Right lobe of liver (tissue), 6 donors: ENCODE data around the gene MYO5A. TPM values are rescaled to one million over a fixed set of nuclear protein-coding genes. Genes with fewer than 3 reads are reported as not detected.
A peak's percentile ranks its signal among the peaks of the same experiment; 100 is the strongest.
"Not testable (repeated sequence)": the region's sequence is repeated elsewhere in the genome, so short reads cannot be mapped to it uniquely, and the experiment has no call there.

ENCODE experiments used
- ATAC-seq, 4 donors: fragments of 200-7000 bp; cut with Tn5 transposase; one replicate each; pipeline ENCODE4 v1.9.1; 2020; ENCODE audit warnings: mild to moderate bottlenecking in 4 of 4, moderate library complexity in 4 of 4
- DNase-seq, 3 donors: peaks; one replicate each; pipeline ENCODE4 v3.0.0-alpha.2; 2020
- H3K27ac ChIP-seq, 3 donors: fragments of 200-600 bp; one replicate each; pipeline ENCODE4 v1.8.0; 2022
- H3K27me3 ChIP-seq, 2 donors: fragments of 200-600 bp; one replicate each; pipeline ENCODE4 v1.8.0; 2022
- H3K36me3 ChIP-seq, 4 donors: fragments of 200-600 bp; sonication (generic) in 1 of 4; one replicate each; pipeline versions ENCODE4 v1.5.1 to v1.8.0; 2017 to 2022; ENCODE audit warnings: control low read depth in 1 of 4
- H3K4me1 ChIP-seq, 4 donors: fragments of 200-600 bp; sonication (generic) in 1 of 4; one replicate each; pipeline versions ENCODE4 v1.5.1 to v1.8.0; 2017 to 2022; ENCODE audit warnings: control low read depth in 1 of 4
- H3K4me3 ChIP-seq, 3 donors: fragments of 200-600 bp; one replicate each; pipeline ENCODE4 v1.8.0; 2022
- H3K9me3 ChIP-seq, 4 donors: fragments of 200-600 bp; sonication (generic) in 1 of 4; one replicate each; pipeline versions ENCODE4 v1.5.1 to v1.8.0; 2017 to 2022; ENCODE audit warnings: control low read depth in 1 of 4
- CTCF ChIP-seq, 4 donors: fragments of 200-600 bp in 3 of 4; fragments of 450-650 bp in 1 of 4; IDR thresholded peaks; one replicate each; pipeline versions ENCODE4 v1.5.1 to v1.8.0; 2016 to 2022; ENCODE audit warnings: antibody characterized with exemption in 4 of 4, mild to moderate bottlenecking in 2 of 4
- POLR2A ChIP-seq: fragments of 450-650 bp; IDR thresholded peaks from one replicate; pipeline ENCODE4 v1.6.1; 2017; ENCODE audit warnings: antibody characterized with exemption, mild to moderate bottlenecking
- WGBS: methylation state at CpG from one replicate; pipeline ENCODE4 v1.1.6; 2018; ENCODE audit warnings: low coverage, low lambda C conversion rate; ENCODE audit not compliant: insufficient coverage; ENCODE audit errors: missing lambda C conversion rate; 5-methylcytosine and 5-hydroxymethylcytosine counted together
- intact Hi-C, 2 donors: fragments of 100-400 bp; cut with DNase I; formaldehyde crosslinking; loops; one replicate each; pipeline versions ENCODE4 v1.11.2 to v1.14.1; 2022
- total RNA-seq, 6 experiments: library from RNA; depleted of rRNA in 2 of 6; stranded (reverse); fragments of >200 nt in 2 of 6; fragmentation: NEBNext Ultra II Directional in 3 of 6; extraction: Animal tissue kit (Norgen Biotek cat#: 25700) in 3 of 6; gene quantifications; one replicate each; pipeline versions ENCODE4 v1.1.0 to v1.2.4, GENCODE V29; 2016 to 2023
- donor health status: DM: no; HTN: yes; CAD: no.
- donor health status: DM: no; HTN: no; CAD: no.
- donor health status: DM: no; HTN: no; CAD: no.
- donor health status: DM: no; HTN: yes; CAD: no.
- donor health status: DM: no; HTN: yes; CAD: no.

Gene MYO5A
- total RNA-seq, 6 experiments from 2014 or later: 3.2 to 13.3 (median 5.0) TPM

- 71% methylated on average over 3 of the region's 3 CpGs for WGBS
Observed at GRCh38 chr15:52556524-52557273, 28.0 kb upstream of the MYO5A start.

GRCh38 chr15:52552303-52552702 lies 23.6 kb upstream of the MYO5A start:
- no peaks in the 10 kb centered on the region for H3K27me3 ChIP-seq
- peaks cover 0 to 17% (median 0%) of the 10 kb centered on the region in 4 donors for H3K4me1 ChIP-seq
- H3K27ac ChIP-seq: peak overlapping the region in 1 of 3 donors; percentile 22
- intact Hi-C loops: no loop called here
- H3K9me3 ChIP-seq: no peaks in the 10 kb centered on the region
- TF ChIP-seq POLR2A (no peak), CTCF (IDR thresholded peaks at IDR 0.05) (no peak)
- WGBS: 83% methylated on average over 1 of the region's 2 CpGs
- H3K36me3 ChIP-seq: peaks cover 0 to 42% (median 7%) of the 10 kb centered on the region in 4 donors
- DNase-seq: no peak
- ATAC-seq: peak in 3 of 4 donors; percentile 27 to 48 (median 38)
- no peak overlapping the region for H3K4me3 ChIP-seq

More at GRCh38 chr15:52556524-52557273, 28.0 kb upstream of the MYO5A start:
- Histone ChIP-seq H3K4me1 (peaks cover 0 to 13% (median 0%) of the 10 kb centered on the region in 4 donors), H3K27ac (no peak overlapping the region), H3K36me3 (peaks cover 0 to 22% (median 0%) of the 10 kb centered on the region in 4 donors), H3K27me3 (no peaks in the 10 kb centered on the region), H3K9me3 (no peaks in the 10 kb centered on the region), H3K4me3 (no peak overlapping the region)
- DNase-seq (no peak), ATAC-seq (no peak)
- intact Hi-C loops: no loop called here
- no peak for TF ChIP-seq POLR2A
- no peak for TF ChIP-seq CTCF (IDR thresholded peaks at IDR 0.05)

- DNase-seq: no peak
- 78% methylated on average over 6 of the region's 6 CpGs for WGBS
- peaks cover 0 to 17% (median 0%) of the 10 kb centered on the region in 4 donors for H3K4me1 ChIP-seq
- H3K4me3 ChIP-seq: no peak overlapping the region
- peak overlapping the region in 1 of 3 donors; percentile 22 for H3K27ac ChIP-seq
- no peak for TF ChIP-seq POLR2A
- no peaks in the 10 kb centered on the region for H3K9me3 ChIP-seq
- peaks cover 0 to 42% (median 7%) of the 10 kb centered on the region in 4 donors for H3K36me3 ChIP-seq
- ATAC-seq: peak; percentile 63 to 78 (median 74)
- H3K27me3 ChIP-seq: no peaks in the 10 kb centered on the region
- intact Hi-C loops: no loop called here
Observed at GRCh38 chr15:52551762-52552161, 23.1 kb upstream of the MYO5A start.

- intact Hi-C loops, H3K4me3 ChIP-seq, DNase-seq, H3K27me3 ChIP-seq, H3K9me3 ChIP-seq: not testable (repeated sequence)
- H3K27ac ChIP-seq: peak overlapping the region in 1 of 3 donors; percentile 2
- H3K36me3 ChIP-seq: peaks cover 0 to 42% (median 8%) of the 10 kb centered on the region in 4 donors
- ATAC-seq: peak; percentile 42 to 84 (median 60)
- 0% methylated on average over 1 of the region's 1 CpG for WGBS
- peaks cover 0 to 17% (median 0%) of the 10 kb centered on the region in 4 donors for H3K4me1 ChIP-seq
Observed at GRCh38 chr15:52551186-52551585, 22.5 kb upstream of the MYO5A start.

GRCh38 chr15:52546031-52546751 lies 17.5 kb upstream of the MYO5A start:
- Histone ChIP-seq H3K27me3 (no peaks in the 10 kb centered on the region), H3K36me3 (peaks cover 0 to 24% (median 8%) of the 10 kb centered on the region in 4 donors), H3K4me3 (no peak overlapping the region), H3K27ac (no peak overlapping the region), H3K4me1 (peaks cover 0 to 6% (median 0%) of the 10 kb centered on the region in 4 donors), H3K9me3 (no peaks in the 10 kb centered on the region)
- 83% methylated on average over 2 of the region's 5 CpGs for WGBS
- ATAC-seq (peak in 3 of 4 donors; percentile 32 to 51 (median 36)), DNase-seq (no peak)
- intact Hi-C loops: no loop called here
- no peak for TF ChIP-seq POLR2A
- TF ChIP-seq CTCF (IDR thresholded peaks at IDR 0.05): no peak
